ENCODE data around the gene CDC23. TPM values are rescaled to one million over a fixed set of nuclear protein-coding genes. Genes with fewer than 3 reads are reported as not detected.

The CDC23 gene
- total and polyA plus RNA-seq, 8 donors = 18.8 to 62.2 (median 54.6) TPM

GRCh38 chr5:138240650-138241385 lies 27.7 kb upstream of the CDC23 start:
- no peak overlapping the region for H3K27ac ChIP-seq
- no peak for ATAC-seq
- H3K4me3 ChIP-seq = no peak overlapping the region
- no peak for TF ChIP-seq CTCF (IDR thresholded peaks at IDR 0.05)
- intact Hi-C loops (cut with DNase I) = no loop called here
- H3K36me3 ChIP-seq = no peaks in the 10 kb centered on the region
- DNase-seq = no peak
- H3K9me3 ChIP-seq = no peaks in the 10 kb centered on the region
- peaks cover 0 to 17% of the 10 kb centered on the region in 2 donors for H3K4me1 ChIP-seq
- peaks cover 0 to 55% of the 10 kb centered on the region in 2 donors for H3K27me3 ChIP-seq

- Histone ChIP-seq H3K4me1 (peaks cover 0 to 17% of the 10 kb centered on the region in 2 donors), H3K9me3 (no peaks in the 10 kb centered on the region), H3K36me3 (no peaks in the 10 kb centered on the region), H3K27me3 (peaks cover 0 to 52% of the 10 kb centered on the region in 2 donors), H3K27ac (no peak overlapping the region), H3K4me3 (no peak overlapping the region)
- DNase-seq (no peak), ATAC-seq (no peak)
- no peak for TF ChIP-seq CTCF (IDR thresholded peaks at IDR 0.05)
- intact Hi-C loops (cut with DNase I) = no loop called here
Measured at GRCh38 chr5:138238034-138238433, 24.9 kb upstream of the CDC23 start.

GRCh38 chr5:138234651-138235050 lies 21.5 kb upstream of the CDC23 start:
- no peaks in the 10 kb centered on the region for H3K4me1 ChIP-seq
- H3K27ac ChIP-seq = no peak overlapping the region
- no peak for DNase-seq
- H3K9me3 ChIP-seq = no peaks in the 10 kb centered on the region
- H3K27me3 ChIP-seq = peaks cover 0 to 25% of the 10 kb centered on the region in 2 donors
- H3K36me3 ChIP-seq = no peaks in the 10 kb centered on the region
- TF ChIP-seq CTCF (IDR thresholded peaks at IDR 0.05) = no peak
- intact Hi-C loops (cut with DNase I) = no loop called here
- no peak overlapping the region for H3K4me3 ChIP-seq
- ATAC-seq = no peak

- no peaks in the 10 kb centered on the region for H3K36me3 ChIP-seq
- H3K27me3 ChIP-seq = peaks cover 0 to 12% of the 10 kb centered on the region in 2 donors
- no peak overlapping the region for H3K4me3 ChIP-seq
- no peak for DNase-seq
- no peak for TF ChIP-seq CTCF (IDR thresholded peaks at IDR 0.05)
- intact Hi-C loops (cut with DNase I) = no loop called here
- H3K9me3 ChIP-seq = no peaks in the 10 kb centered on the region
- no peak overlapping the region for H3K27ac ChIP-seq
- no peak for ATAC-seq
- no peaks in the 10 kb centered on the region for H3K4me1 ChIP-seq
Measured at GRCh38 chr5:138233280-138233679, 20.2 kb upstream of the CDC23 start.

- peaks cover 0 to 2% of the 10 kb centered on the region in 2 donors for H3K9me3 ChIP-seq
- H3K36me3 ChIP-seq = no peaks in the 10 kb centered on the region
- no peaks in the 10 kb centered on the region for H3K4me1 ChIP-seq
- H3K4me3 ChIP-seq = no peak overlapping the region
- intact Hi-C loops (cut with DNase I) = no loop called here
- H3K27ac ChIP-seq = no peak overlapping the region
- peak; percentile 72 for ATAC-seq
- no peak for DNase-seq
- H3K27me3 ChIP-seq = peaks cover 0 to 7% of the 10 kb centered on the region in 2 donors
- TF ChIP-seq CTCF (IDR thresholded peaks at IDR 0.05) = no peak
Measured at GRCh38 chr5:138230981-138231589, 18.0 kb upstream of the CDC23 start.
